GM13977 (cell line): ENCODE measurements around the gene ELP5.
A peak's percentile ranks its signal among the peaks of the same experiment; 100 is the strongest.

ENCODE experiments used
- DNase-seq: peaks from one replicate; pipeline ENCODE4 v3.0.0; 2012; ENCODE audit warnings: low spot score
- in situ Hi-C: fragments of 300-500 bp; cut with MboI; formaldehyde crosslinking; loops from one replicate; pipeline ENCODE4 v1.12.0; 2022; ENCODE audit warnings: low sequenced_read_pairs, low pct_unique_long_range_greater_than_20kb, mixed read lengths, inconsistent platforms; ENCODE audit not compliant: unreplicated experiment
- TF ChIP-seq, protein P1 (sequence below): IDR thresholded peaks from 2 replicates; pipeline ENCODE4 v1.5.1; 2012; ENCODE audit warnings: mild to moderate bottlenecking, control low read depth; ENCODE audit not compliant: insufficient read depth; ENCODE audit errors: extremely low read depth, missing control alignments

The ELP5 gene

DNA sequence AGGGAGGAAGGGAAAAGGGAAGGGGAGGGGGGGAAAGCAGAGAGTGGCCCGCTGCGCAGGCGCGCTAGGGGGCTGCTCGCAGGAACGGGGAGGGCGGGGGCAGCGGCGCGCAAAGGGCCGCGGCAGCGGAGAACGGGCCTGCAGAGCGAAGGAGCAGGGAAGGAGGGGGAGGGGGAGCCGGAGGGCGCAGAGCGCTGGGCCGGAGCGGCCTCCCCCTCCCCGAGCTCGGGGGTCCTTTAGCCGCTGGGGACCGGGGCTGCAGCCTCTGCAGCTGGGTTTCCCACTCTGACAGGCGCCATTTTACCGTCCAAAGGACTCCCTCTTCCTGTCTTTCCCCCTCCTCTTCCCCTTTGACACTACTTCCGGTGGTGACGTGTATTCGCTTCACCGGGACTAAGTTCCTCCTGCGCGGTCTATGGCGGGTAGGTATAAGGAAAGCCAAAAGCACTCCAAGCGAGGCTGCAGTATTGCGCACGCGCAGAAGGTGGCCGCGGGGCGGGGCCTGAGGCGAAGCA lies 297 bp upstream of the ELP5 start, which contains the start of gene CTDNEP1:
Gene CTDNEP1, minus strand, starts transcription at position 74 of the 515 bp plus-strand sequence. CDS start 438 bp downstream, outside the sequence.
- in situ Hi-C loops: no loop called here
- TF ChIP-seq, protein P1, sequence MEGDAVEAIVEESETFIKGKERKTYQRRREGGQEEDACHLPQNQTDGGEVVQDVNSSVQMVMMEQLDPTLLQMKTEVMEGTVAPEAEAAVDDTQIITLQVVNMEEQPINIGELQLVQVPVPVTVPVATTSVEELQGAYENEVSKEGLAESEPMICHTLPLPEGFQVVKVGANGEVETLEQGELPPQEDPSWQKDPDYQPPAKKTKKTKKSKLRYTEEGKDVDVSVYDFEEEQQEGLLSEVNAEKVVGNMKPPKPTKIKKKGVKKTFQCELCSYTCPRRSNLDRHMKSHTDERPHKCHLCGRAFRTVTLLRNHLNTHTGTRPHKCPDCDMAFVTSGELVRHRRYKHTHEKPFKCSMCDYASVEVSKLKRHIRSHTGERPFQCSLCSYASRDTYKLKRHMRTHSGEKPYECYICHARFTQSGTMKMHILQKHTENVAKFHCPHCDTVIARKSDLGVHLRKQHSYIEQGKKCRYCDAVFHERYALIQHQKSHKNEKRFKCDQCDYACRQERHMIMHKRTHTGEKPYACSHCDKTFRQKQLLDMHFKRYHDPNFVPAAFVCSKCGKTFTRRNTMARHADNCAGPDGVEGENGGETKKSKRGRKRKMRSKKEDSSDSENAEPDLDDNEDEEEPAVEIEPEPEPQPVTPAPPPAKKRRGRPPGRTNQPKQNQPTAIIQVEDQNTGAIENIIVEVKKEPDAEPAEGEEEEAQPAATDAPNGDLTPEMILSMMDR: no peak
- DNase-seq: peak; percentile 99

DNA sequence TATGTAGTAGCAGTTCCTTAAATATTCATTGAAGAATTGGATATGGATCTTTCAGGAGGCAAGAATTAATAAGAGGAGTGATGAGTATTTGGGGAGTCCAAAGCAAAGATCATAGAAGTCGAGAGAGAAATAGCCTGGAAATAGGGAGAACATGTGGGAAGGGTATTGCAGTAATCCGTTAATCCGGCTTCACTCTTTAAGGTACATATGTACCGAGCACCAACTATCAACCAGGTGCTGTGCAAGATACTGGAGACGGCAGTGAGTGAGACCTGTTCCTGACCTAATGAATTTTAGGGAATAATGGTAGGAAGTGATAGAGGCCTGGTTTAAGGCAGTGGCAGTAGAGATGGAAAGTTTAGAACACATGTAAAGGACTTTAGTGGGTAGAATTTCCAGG lies 1.1 kb downstream of the ELP5 start:
- in situ Hi-C loops: no loop called here
- no peak for DNase-seq
- TF ChIP-seq, protein P1: no peak

DNA sequence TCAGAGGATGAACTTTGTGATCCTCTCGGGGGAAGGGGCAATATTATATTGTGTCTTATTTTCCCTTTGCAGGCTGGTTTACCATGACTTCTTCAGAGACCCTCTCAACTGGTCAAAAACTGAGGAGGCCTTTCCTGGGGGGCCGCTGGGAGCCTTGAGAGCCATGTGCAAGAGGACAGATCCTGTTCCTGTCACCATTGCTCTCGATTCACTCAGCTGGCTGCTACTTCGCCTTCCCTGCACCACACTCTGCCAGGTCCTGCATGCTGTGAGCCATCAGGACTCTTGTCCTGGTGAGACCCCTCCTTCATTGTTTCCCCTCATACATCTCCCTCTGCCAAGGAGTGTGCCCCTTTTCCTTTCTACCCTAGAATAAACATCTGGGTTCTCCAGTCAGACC lies 2.5 kb downstream of the ELP5 start:
- in situ Hi-C loops: no loop called here
- TF ChIP-seq, protein P1: no peak
- DNase-seq: no peak

DNA sequence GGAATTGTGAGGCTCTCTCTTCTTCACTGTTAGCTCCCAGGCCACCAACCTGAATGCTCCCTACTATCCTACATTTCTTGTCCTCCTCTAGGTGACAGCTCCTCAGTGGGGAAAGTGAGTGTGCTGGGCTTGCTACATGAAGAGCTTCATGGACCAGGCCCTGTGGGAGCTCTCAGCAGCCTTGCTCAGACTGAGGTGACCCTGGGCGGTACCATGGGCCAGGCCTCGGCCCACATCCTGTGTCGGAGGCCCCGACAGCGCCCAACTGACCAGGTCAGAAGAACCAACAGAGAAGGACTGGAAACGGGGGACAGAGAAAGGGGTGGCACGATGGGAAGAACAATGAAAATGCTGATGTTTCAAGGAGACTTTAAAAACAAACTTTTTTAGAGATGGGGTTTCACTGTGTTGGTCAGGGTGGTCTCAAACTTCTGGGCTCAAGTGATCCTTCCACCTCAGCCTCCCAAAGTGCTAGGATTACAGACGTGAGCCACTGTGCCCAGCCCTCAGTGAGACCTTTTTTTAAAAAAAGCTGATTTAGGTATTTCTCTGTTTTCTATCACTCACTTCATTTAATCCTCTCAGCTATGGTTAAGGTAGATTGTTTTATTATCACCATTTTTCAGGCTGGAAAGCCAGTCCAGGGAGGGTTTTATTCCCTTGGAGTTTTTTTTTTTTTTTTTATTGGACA lies 4.9 kb downstream of the ELP5 start:
- TF ChIP-seq, protein P1: no peak
- DNase-seq: no peak
- in situ Hi-C loops: no loop called here

DNA sequence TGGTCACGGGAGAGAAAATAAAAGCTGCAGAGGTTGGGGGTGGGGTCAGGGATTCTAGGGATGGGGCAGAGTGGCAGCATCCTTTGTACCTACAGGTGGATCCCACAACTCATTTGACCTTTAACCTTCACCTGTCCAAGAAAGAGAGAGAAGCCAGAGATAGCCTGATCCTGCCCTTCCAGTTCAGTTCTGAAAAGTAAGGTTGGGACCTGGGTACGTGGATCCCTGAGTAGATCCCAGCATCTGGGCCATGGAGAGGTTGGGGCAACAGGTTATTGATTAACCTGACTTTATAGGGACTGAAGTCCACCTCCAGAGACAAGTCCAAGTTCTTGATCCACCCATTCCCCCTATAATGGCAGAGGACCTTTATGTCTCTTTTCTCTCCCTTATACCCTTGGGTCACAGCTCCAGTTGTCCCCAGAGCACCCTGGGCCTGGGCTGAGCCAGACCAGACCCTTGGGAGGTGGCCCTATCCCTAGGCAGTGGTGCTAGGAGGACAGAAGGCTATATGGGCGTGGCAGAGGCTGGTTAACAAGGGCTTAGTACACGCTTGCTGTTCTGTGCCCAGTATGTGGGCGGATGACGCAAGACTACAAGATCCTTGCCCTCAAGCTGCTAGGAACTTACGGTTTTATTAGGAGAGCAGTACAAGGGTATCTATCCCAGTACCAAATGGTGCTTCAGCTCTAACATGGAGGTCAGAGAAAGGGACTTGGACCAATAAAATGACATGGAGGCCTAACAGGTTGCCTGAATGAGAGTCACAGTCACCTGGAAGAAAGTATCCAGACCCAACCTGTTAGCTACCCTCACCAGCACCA lies 6.9 kb downstream of the ELP5 start:
- TF ChIP-seq, protein P1: no peak
- DNase-seq: no peak
- in situ Hi-C loops: no loop called here

DNA sequence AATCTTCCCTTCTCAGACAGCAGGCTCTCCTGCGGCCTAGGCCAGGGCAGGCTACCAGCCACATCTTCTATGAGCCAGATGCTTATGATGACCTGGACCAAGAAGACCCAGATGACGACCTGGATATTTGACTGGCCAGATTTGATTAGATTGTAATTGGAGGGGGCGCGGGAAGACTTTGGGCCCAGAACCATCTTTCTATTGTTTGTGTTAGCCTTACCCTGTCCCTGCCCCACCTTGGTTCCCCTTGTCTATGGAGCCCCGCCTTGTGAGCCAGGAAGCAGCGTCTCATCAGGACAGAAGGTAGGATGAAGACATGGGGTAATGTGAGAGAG lies 7.5 kb downstream of the ELP5 start:
- no peak for DNase-seq
- in situ Hi-C loops: no loop called here
- TF ChIP-seq, protein P1: no peak
